ENCODE measurements around the gene EHBP1.

DNA sequence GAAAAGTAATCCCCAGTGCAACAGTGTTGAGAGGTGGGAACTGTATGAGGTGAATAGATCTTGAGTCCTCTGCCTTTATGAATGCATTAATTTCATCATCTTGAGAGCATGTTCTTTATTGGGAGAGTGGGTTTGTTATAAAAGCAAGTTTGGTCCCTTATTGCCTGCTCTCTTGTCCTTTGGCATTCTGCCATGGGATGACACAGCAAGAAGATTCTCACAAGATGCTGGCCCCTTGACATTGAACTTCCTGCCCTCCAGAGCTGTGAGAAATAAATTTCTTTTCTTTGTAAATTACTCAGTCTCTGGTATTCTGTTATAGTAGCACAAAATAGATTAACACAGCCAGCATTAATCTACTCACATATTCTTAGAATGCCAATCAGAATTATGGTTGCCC, 108.6 kb downstream of the EHBP1 start:
- TF ChIP-seq, protein P1, sequence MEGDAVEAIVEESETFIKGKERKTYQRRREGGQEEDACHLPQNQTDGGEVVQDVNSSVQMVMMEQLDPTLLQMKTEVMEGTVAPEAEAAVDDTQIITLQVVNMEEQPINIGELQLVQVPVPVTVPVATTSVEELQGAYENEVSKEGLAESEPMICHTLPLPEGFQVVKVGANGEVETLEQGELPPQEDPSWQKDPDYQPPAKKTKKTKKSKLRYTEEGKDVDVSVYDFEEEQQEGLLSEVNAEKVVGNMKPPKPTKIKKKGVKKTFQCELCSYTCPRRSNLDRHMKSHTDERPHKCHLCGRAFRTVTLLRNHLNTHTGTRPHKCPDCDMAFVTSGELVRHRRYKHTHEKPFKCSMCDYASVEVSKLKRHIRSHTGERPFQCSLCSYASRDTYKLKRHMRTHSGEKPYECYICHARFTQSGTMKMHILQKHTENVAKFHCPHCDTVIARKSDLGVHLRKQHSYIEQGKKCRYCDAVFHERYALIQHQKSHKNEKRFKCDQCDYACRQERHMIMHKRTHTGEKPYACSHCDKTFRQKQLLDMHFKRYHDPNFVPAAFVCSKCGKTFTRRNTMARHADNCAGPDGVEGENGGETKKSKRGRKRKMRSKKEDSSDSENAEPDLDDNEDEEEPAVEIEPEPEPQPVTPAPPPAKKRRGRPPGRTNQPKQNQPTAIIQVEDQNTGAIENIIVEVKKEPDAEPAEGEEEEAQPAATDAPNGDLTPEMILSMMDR (IDR thresholded peaks at IDR 0.05; ENCODE audit: low read depth, low read length, poor library complexity, severe bottlenecking) = no peak
- TF ChIP-seq EZH2phosphoT487 (IDR thresholded peaks at IDR 0.05; ENCODE audit: borderline replicate concordance, low read length) = no peak
